SK-MEL-5 (cell line): ENCODE measurements around the gene SURF4. TPM values are rescaled to one million over a fixed set of nuclear protein-coding genes. Genes with fewer than 3 reads are reported as not detected.
"Not testable (repeated sequence)": the region's sequence is repeated elsewhere in the genome, so short reads cannot be mapped to it uniquely, and the experiment has no call there.

Source experiments
- DNase-seq: peaks from one replicate; pipeline ENCODE4 v3.0.0-alpha.2; 2016; ENCODE audit warnings: low read depth, low spot score
- in situ Hi-C: cut with HindIII; loops from 2 replicates; pipeline ENCODE4 v1.10.0; 2016; ENCODE audit warnings: low sequenced_read_pairs, high pct_unique_total_duplicates, low pct_unique_long_range_greater_than_20kb
- small RNA-seq, 2 experiments: library from RNA; depleted of rRNA; stranded (forward); fragments of <200 nt; gene quantifications; one replicate each; pipeline ENCODE3, GENCODE V24; 2014
- total RNA-seq: library from RNA; depleted of rRNA; stranded (reverse); fragments of >200 nt; shearing (Covaris generic); gene quantifications from 2 replicates; pipeline ENCODE4 v1.2.3, GENCODE V29; 2014; rRNA removed

Gene SURF4
- total RNA-seq, 1 experiment from 2014 or later = 490 TPM

GRCh38 chr9:133332381-133332730, 43.5 kb downstream of the SURF4 start:
- in situ Hi-C loops = no loop called here
- DNase-seq = no peak

- no peak for DNase-seq
- in situ Hi-C loops = no loop called here
Measured at GRCh38 chr9:133331641-133332380, 44.0 kb downstream of the SURF4 start.

- DNase-seq = no peak
- in situ Hi-C loops = no loop called here
Measured at GRCh38 chr9:133331221-133331620, 44.6 kb downstream of the SURF4 start.

- in situ Hi-C loops = not testable (repeated sequence)
- peak; percentile 38 for DNase-seq
Measured at GRCh38 chr9:133329306-133330156, 46.3 kb downstream of the SURF4 start.

GRCh38 chr9:133327834-133328484, 47.9 kb downstream of the SURF4 start:
- DNase-seq = no peak
- in situ Hi-C loops = no loop called here

- DNase-seq, in situ Hi-C loops: not testable (repeated sequence)
Measured at GRCh38 chr9:133327021-133327420, 48.8 kb downstream of the SURF4 start.

- in situ Hi-C loops = no loop called here
- DNase-seq = no peak
Measured at GRCh38 chr9:133323991-133324703, 51.7 kb downstream of the SURF4 start.

GRCh38 chr9:133323211-133323610, 52.6 kb downstream of the SURF4 start:
- in situ Hi-C loops = no loop called here
- no peak for DNase-seq

GRCh38 chr9:133322701-133323100, 53.2 kb downstream of the SURF4 start:
- in situ Hi-C loops = no loop called here
- no peak for DNase-seq

- DNase-seq = no peak
- in situ Hi-C loops = no loop called here
Measured at GRCh38 chr9:133321411-133321935, 54.4 kb downstream of the SURF4 start.

- in situ Hi-C loops = no loop called here
- peak; percentile 22 for DNase-seq
Measured at GRCh38 chr9:133320421-133320881, 55.4 kb downstream of the SURF4 start.

GRCh38 chr9:133317551-133317950, 58.3 kb downstream of the SURF4 start:
- in situ Hi-C loops = not testable (repeated sequence)

GRCh38 chr9:133315997-133316396, 59.9 kb downstream of the SURF4 start:
- in situ Hi-C loops = no loop called here
- DNase-seq = no peak

More at GRCh38 chr9:133317551-133317950, 58.3 kb downstream of the SURF4 start:
- not testable (repeated sequence) for DNase-seq

Small RNA genes within 50 kb of the gene (small RNA-seq; reads per million reads assigned to genes)
- gene RF00019 (0 reads per million in 2 experiments), gene SNORD24 (0 reads per million in 2 experiments), gene SNORD36A (0 reads per million in 2 experiments), gene SNORD36B (0 reads per million in 2 experiments), gene SNORD36C (0 reads per million in 2 experiments)

Other genes starting within 250 kb of the SURF4 start
- gene GBGT1, start 212.1 kb downstream of the SURF4 start, total RNA-seq = not detected in 2 replicates
- not detected in 2 replicates for gene OBP2B, start 166.8 kb downstream of the SURF4 start, total RNA-seq
- not detected in 2 replicates for gene ABO, start 100.9 kb downstream of the SURF4 start, total RNA-seq
- gene SURF6, start 39.9 kb downstream of the SURF4 start, total RNA-seq = 28.7 and 32.3 TPM in 2 replicates
- gene MED22, start 27.9 kb downstream of the SURF4 start, total RNA-seq = 19.3 and 20.5 TPM in 2 replicates
- gene RPL7A, start 27.8 kb downstream of the SURF4 start, total RNA-seq = 2,381 and 2,529 TPM in 2 replicates
- gene SURF1, start 19.6 kb downstream of the SURF4 start, total RNA-seq = 50.3 and 64.2 TPM in 2 replicates
- 35.8 and 39.3 TPM in 2 replicates for gene SURF2, start 19.5 kb downstream of the SURF4 start, total RNA-seq
- 1.4 and 1.7 TPM in 2 replicates for gene STKLD1, start 306 bp upstream of the SURF4 start, total RNA-seq
- gene REXO4, start 42.0 kb upstream of the SURF4 start, total RNA-seq = 27.3 and 29.2 TPM in 2 replicates
- 0.67 and 1.7 TPM in 2 replicates for gene ADAMTS13, start 46.3 kb upstream of the SURF4 start, total RNA-seq
- 2.9 and 3.6 TPM in 2 replicates for gene CACFD1, start 83.9 kb upstream of the SURF4 start, total RNA-seq
- gene SLC2A6, start 103.0 kb upstream of the SURF4 start, total RNA-seq = 5.0 and 7.1 TPM in 2 replicates
- gene MYMK, start 148.9 kb upstream of the SURF4 start, total RNA-seq = not detected in 2 replicates
- 0.83 and 1.1 TPM in 2 replicates for gene ADAMTSL2, start 158.6 kb upstream of the SURF4 start, total RNA-seq
- gene FAM163B, start 233.3 kb upstream of the SURF4 start, total RNA-seq = not detected in 2 replicates